ENCODE measurements around the gene PPDPF. TPM values are rescaled to one million over a fixed set of nuclear protein-coding genes. Genes with fewer than 3 reads are reported as not detected.

The PPDPF gene
- total and polyA plus RNA-seq, 4 donors, result 176 to 386 (median 275) TPM

- DNase-seq, result no peak
- intact Hi-C loops (cut with DNase I), result no loop called here
- no peaks in the 10 kb centered on the region for H3K9me3 ChIP-seq (ENCODE audit: control insufficient read depth, low read length)
- WGBS, 2 donors, result 94 to 95% methylated on average over 43 of the region's 43 CpGs
- H3K36me3 ChIP-seq (ENCODE audit: control insufficient read depth in 1 of 2, insufficient read depth in 2 of 2, low read length in 1 of 2), result peaks cover 0 to 4% of the 10 kb centered on the region in 2 donors
- H3K27me3 ChIP-seq (ENCODE audit: control insufficient read depth in 1 of 2, insufficient read depth in 2 of 2, low read length in 1 of 2), result no peaks in the 10 kb centered on the region
- H3K4me3 ChIP-seq (ENCODE audit: low read length in 2 of 2), result no peak overlapping the region
- no peaks in the 10 kb centered on the region for H3K4me1 ChIP-seq (ENCODE audit: control insufficient read depth in 1 of 2, insufficient read depth in 2 of 2, low read length in 2 of 2)
- no peak overlapping the region for H3K27ac ChIP-seq (ENCODE audit: low read depth in 1 of 2, low read length in 2 of 2)
- no peak for ATAC-seq (ENCODE audit: low FRiP score)
These were observed 45.3 kb downstream of the PPDPF start for GRCh38 chr20:63565699-63566335.

- Histone ChIP-seq H3K27ac (ENCODE audit: low read depth in 1 of 2, low read length in 2 of 2) (no peak overlapping the region), H3K9me3 (ENCODE audit: control insufficient read depth, low read length) (no peaks in the 10 kb centered on the region), H3K27me3 (ENCODE audit: control insufficient read depth in 1 of 2, insufficient read depth in 2 of 2, low read length in 1 of 2) (no peaks in the 10 kb centered on the region), H3K36me3 (ENCODE audit: control insufficient read depth in 1 of 2, insufficient read depth in 2 of 2, low read length in 1 of 2) (peaks cover 0 to 4% of the 10 kb centered on the region in 2 donors), H3K4me1 (ENCODE audit: control insufficient read depth in 1 of 2, insufficient read depth in 2 of 2, low read length in 2 of 2) (no peaks in the 10 kb centered on the region), H3K4me3 (ENCODE audit: low read length in 2 of 2) (no peak overlapping the region)
- ATAC-seq (ENCODE audit: low FRiP score), result no peak
- WGBS, 2 donors, result 92 to 93% methylated on average over 43 to 46 of the region's 46 CpGs
- intact Hi-C loops (cut with DNase I), result no loop called here
- no peak for DNase-seq
These were observed 46.0 kb downstream of the PPDPF start for GRCh38 chr20:63566395-63567135.

DNA sequence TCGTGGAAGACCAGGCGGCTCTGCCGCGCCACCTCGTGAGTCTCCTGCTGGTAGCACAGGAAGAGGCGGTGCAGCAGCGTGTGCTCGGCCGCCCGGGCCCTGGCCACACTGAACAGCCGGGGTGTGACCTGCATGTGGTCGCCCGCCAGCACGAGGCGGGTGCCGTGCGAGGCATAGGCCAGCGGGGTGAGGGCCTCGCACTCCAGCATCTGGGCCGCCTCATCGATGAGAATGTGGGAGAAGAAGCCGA, 46.5 kb downstream of the PPDPF start:
- no peaks in the 10 kb centered on the region for H3K4me1 ChIP-seq (ENCODE audit: control insufficient read depth in 1 of 2, insufficient read depth in 2 of 2, low read length in 2 of 2)
- 94 to 96% methylated on average over 22 of the region's 22 CpGs for WGBS, 2 donors
- no peak overlapping the region for H3K4me3 ChIP-seq (ENCODE audit: low read length in 2 of 2)
- intact Hi-C loops (cut with DNase I), result no loop called here
- no peaks in the 10 kb centered on the region for H3K27me3 ChIP-seq (ENCODE audit: control insufficient read depth in 1 of 2, insufficient read depth in 2 of 2, low read length in 1 of 2)
- H3K9me3 ChIP-seq (ENCODE audit: control insufficient read depth, low read length), result no peaks in the 10 kb centered on the region
- no peak for ATAC-seq (ENCODE audit: low FRiP score)
- DNase-seq, result no peak
- H3K27ac ChIP-seq (ENCODE audit: low read depth in 1 of 2, low read length in 2 of 2), result no peak overlapping the region
- peaks cover 0 to 4% of the 10 kb centered on the region in 2 donors for H3K36me3 ChIP-seq (ENCODE audit: control insufficient read depth in 1 of 2, insufficient read depth in 2 of 2, low read length in 1 of 2)

DNA sequence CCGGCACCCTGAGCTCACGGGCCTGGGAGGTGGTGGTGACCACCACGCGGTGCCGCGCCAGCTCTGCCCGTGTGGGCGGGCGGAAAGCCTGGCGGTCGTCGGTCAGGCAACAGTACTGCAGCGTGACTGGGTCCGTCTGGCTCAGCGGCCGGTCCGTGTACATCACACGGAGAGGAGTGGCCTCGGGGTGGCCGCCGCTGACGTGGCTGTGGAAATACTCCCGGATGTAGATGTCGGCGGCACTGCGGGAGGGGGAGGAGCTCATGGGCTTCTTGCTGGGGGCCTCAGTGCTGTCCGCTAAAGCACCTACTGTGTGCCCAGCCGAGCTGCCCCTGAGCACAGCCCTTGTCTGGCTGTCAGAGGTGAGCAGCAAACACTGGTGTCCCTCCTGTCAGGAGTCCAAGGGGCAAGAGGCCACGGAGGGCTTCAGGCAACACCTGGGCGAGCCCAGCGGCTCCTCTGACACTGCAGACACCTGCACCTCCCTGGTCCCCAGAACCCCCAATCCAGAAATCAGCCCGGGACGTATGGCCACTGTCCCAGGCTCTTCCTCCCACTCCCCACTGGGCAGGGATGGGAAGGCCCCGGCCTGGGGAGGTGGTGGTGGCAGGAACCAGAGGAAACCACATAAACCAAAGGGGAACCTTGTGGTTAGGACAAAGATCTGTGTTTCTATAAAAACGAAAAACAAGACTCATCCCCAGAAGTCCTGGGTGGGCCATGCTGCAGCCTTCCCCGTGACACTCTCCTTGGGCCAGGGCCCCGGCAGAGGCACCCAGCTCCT, 47.0 kb downstream of the PPDPF start:
- no peak overlapping the region for H3K4me3 ChIP-seq (ENCODE audit: low read length in 2 of 2)
- ATAC-seq (ENCODE audit: low FRiP score), result peak; percentile 20
- H3K4me1 ChIP-seq (ENCODE audit: control insufficient read depth in 1 of 2, insufficient read depth in 2 of 2, low read length in 2 of 2), result no peaks in the 10 kb centered on the region
- peak; percentile 78 to 88 for DNase-seq
- intact Hi-C loops (cut with DNase I), result no loop called here
- WGBS, 2 donors, result 87 to 92% methylated on average over 37 of the region's 37 CpGs
- peaks cover 0 to 4% of the 10 kb centered on the region in 2 donors for H3K36me3 ChIP-seq (ENCODE audit: control insufficient read depth in 1 of 2, insufficient read depth in 2 of 2, low read length in 1 of 2)
- no peak overlapping the region for H3K27ac ChIP-seq (ENCODE audit: low read depth in 1 of 2, low read length in 2 of 2)
- no peaks in the 10 kb centered on the region for H3K9me3 ChIP-seq (ENCODE audit: control insufficient read depth, low read length)
- no peaks in the 10 kb centered on the region for H3K27me3 ChIP-seq (ENCODE audit: control insufficient read depth in 1 of 2, insufficient read depth in 2 of 2, low read length in 1 of 2)

GRCh38 chr20:63568170-63568981, 47.8 kb downstream of the PPDPF start:
- Histone ChIP-seq H3K9me3 (ENCODE audit: control insufficient read depth, low read length) (no peaks in the 10 kb centered on the region), H3K36me3 (ENCODE audit: control insufficient read depth in 1 of 2, insufficient read depth in 2 of 2, low read length in 1 of 2) (no peaks in the 10 kb centered on the region), H3K4me3 (ENCODE audit: low read length in 2 of 2) (no peak overlapping the region), H3K27me3 (ENCODE audit: control insufficient read depth in 1 of 2, insufficient read depth in 2 of 2, low read length in 1 of 2) (no peaks in the 10 kb centered on the region), H3K27ac (ENCODE audit: low read depth in 1 of 2, low read length in 2 of 2) (no peak overlapping the region), H3K4me1 (ENCODE audit: control insufficient read depth in 1 of 2, insufficient read depth in 2 of 2, low read length in 2 of 2) (no peaks in the 10 kb centered on the region)
- WGBS, 2 donors, result 90 to 96% methylated on average over 43 of the region's 43 CpGs
- intact Hi-C loops (cut with DNase I), result no loop called here
- DNase-seq, result no peak
- ATAC-seq (ENCODE audit: low FRiP score), result peak; percentile 10

- intact Hi-C loops (cut with DNase I), result no loop called here
- 89 to 90% methylated on average over 33 to 46 of the region's 46 CpGs for WGBS, 2 donors
- ATAC-seq (ENCODE audit: low FRiP score) (no peak), DNase-seq (no peak)
- Histone ChIP-seq H3K27me3 (ENCODE audit: control insufficient read depth in 1 of 2, insufficient read depth in 2 of 2, low read length in 1 of 2) (no peaks in the 10 kb centered on the region), H3K27ac (ENCODE audit: low read depth in 1 of 2, low read length in 2 of 2) (no peak overlapping the region), H3K9me3 (ENCODE audit: control insufficient read depth, low read length) (no peaks in the 10 kb centered on the region), H3K4me3 (ENCODE audit: low read length in 2 of 2) (no peak overlapping the region), H3K4me1 (ENCODE audit: control insufficient read depth in 1 of 2, insufficient read depth in 2 of 2, low read length in 2 of 2) (no peaks in the 10 kb centered on the region), H3K36me3 (ENCODE audit: control insufficient read depth in 1 of 2, insufficient read depth in 2 of 2, low read length in 1 of 2) (no peaks in the 10 kb centered on the region)
These were observed 48.7 kb downstream of the PPDPF start for GRCh38 chr20:63568986-63569949.

- Histone ChIP-seq H3K4me3 (ENCODE audit: low read length in 2 of 2) (no peak overlapping the region), H3K27ac (ENCODE audit: low read depth in 1 of 2, low read length in 2 of 2) (no peak overlapping the region), H3K36me3 (ENCODE audit: control insufficient read depth in 1 of 2, insufficient read depth in 2 of 2, low read length in 1 of 2) (no peaks in the 10 kb centered on the region), H3K27me3 (ENCODE audit: control insufficient read depth in 1 of 2, insufficient read depth in 2 of 2, low read length in 1 of 2) (no peaks in the 10 kb centered on the region), H3K9me3 (ENCODE audit: control insufficient read depth, low read length) (no peaks in the 10 kb centered on the region), H3K4me1 (ENCODE audit: control insufficient read depth in 1 of 2, insufficient read depth in 2 of 2, low read length in 2 of 2) (no peaks in the 10 kb centered on the region)
- ATAC-seq (ENCODE audit: low FRiP score) (no peak), DNase-seq (no peak)
- 89 to 91% methylated on average over 28 of the region's 28 CpGs for WGBS, 2 donors
- intact Hi-C loops (cut with DNase I), result no loop called here
These were observed 49.9 kb downstream of the PPDPF start for GRCh38 chr20:63570281-63571086.
